Stimulated activated CD8-positive, alpha-beta memory T cell treated with anti-CD3 and anti-CD28 coated beads, Interleukin-7, amount 100 ng/mL, for 48 hours (primary cell): ENCODE data around the gene FBXW9.
"Not testable (repeated sequence)": the region's sequence is repeated elsewhere in the genome, so short reads cannot be mapped to it uniquely, and the experiment has no call there.

Experiments used
- DNase-seq, 2 donors: peaks; one replicate each; pipeline ENCODE4 v3.0.0-alpha.2; 2020; ENCODE audit warnings: low read depth in 1 of 2; ENCODE audit errors: extremely low read depth in 1 of 2

The FBXW9 gene

GRCh38 chr19:12681074-12681987 lies 15.1 kb downstream of the FBXW9 start, which contains the start of gene DHPS:
TSS of gene DHPS (minus strand) at chr19:12681880. CDS start at chr19:12681766, 114 bp downstream.
- DNase-seq: peak; percentile 69 to 89

- no peak for DNase-seq
Measured at GRCh38 chr19:12680034-12680433, 16.4 kb downstream of the FBXW9 start.

- not testable (repeated sequence) for DNase-seq
Measured at GRCh38 chr19:12678039-12678438, 18.4 kb downstream of the FBXW9 start.

- no peak for DNase-seq
Measured at GRCh38 chr19:12676928-12677327, 19.5 kb downstream of the FBXW9 start.

GRCh38 chr19:12676384-12676792 lies 20.0 kb downstream of the FBXW9 start:
- DNase-seq: peak; percentile 69 to 85

GRCh38 chr19:12675940-12676339 lies 20.5 kb downstream of the FBXW9 start:
- no peak for DNase-seq

GRCh38 chr19:12675399-12675798 lies 21.0 kb downstream of the FBXW9 start:
- no peak for DNase-seq

- DNase-seq: no peak
Measured at GRCh38 chr19:12672744-12673143, 23.7 kb downstream of the FBXW9 start.

GRCh38 chr19:12670159-12670928 lies 26.1 kb downstream of the FBXW9 start:
- no peak for DNase-seq

GRCh38 chr19:12669270-12670158 lies 26.9 kb downstream of the FBXW9 start:
- DNase-seq: peak; percentile 49 to 50

- DNase-seq: peak; percentile 28 to 68
Measured at GRCh38 chr19:12668932-12669269, 27.5 kb downstream of the FBXW9 start.

- DNase-seq: no peak
Measured at GRCh38 chr19:12668346-12668745, 28.1 kb downstream of the FBXW9 start.

- no peak for DNase-seq
Measured at GRCh38 chr19:12667731-12668302, 28.6 kb downstream of the FBXW9 start.

GRCh38 chr19:12666265-12667048 lies 30.0 kb downstream of the FBXW9 start, which contains the start of the genes MAN2B1 and WDR83:
TSS of gene MAN2B1 (minus strand) at chr19:12666742. CDS start at chr19:12666701, 41 bp downstream.
TSS of gene WDR83 (plus strand) at chr19:12666807. CDS start at chr19:12669791, 2,984 bp downstream.
- peak; percentile 70 to 72 for DNase-seq

GRCh38 chr19:12665671-12666264 lies 30.7 kb downstream of the FBXW9 start:
- no peak for DNase-seq

- DNase-seq: peak in 1 of 2 donors; percentile 43
Measured at GRCh38 chr19:12665281-12665573, 31.2 kb downstream of the FBXW9 start.

GRCh38 chr19:12664406-12665280 lies 31.8 kb downstream of the FBXW9 start:
- no peak for DNase-seq

- no peak for DNase-seq
Measured at GRCh38 chr19:12660980-12661379, 35.5 kb downstream of the FBXW9 start.
